Esophagus muscularis mucosa (tissue), 3 donors: ENCODE data around the gene LGI1.

Experiments used
- POLR2A ChIP-seq: fragments of 450-650 bp; IDR thresholded peaks from one replicate; pipeline ENCODE4 v1.6.1; 2017; ENCODE audit warnings: antibody characterized with exemption, moderate library complexity, mild to moderate bottlenecking, low read depth
- TF ChIP-seq, protein P1 (sequence below), 3 experiments: fragments of 200-600 bp in 2 of 3; fragments of 450-650 bp in 1 of 3; sonication (generic) in 2 of 3; IDR thresholded peaks; one replicate each; pipeline ENCODE4 v1.5.1; 2017 to 2019; ENCODE audit warnings: antibody characterized with exemption in 3 of 3, mild to moderate bottlenecking in 2 of 3, moderate library complexity in 1 of 3

DNA sequence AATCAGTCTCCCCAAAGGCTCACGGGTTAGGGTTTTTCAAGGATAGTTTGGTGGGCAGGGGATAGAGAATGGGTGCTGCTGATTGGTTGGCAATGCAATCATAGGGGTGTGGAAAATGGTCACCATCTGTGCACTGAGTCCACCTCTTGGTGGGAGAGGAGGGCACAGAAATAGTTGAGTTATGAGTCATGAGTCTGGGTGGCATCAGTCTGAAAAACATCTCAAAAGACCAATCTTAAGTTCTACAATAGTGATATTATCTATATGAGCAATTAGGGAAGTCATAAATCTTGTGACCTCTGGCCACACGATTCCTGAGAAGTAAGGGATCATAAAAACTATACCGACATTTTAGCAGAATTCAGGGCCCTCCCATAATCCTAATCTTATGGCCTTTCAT is 62.7 kb downstream of the LGI1 start:
- TF ChIP-seq, protein P1, sequence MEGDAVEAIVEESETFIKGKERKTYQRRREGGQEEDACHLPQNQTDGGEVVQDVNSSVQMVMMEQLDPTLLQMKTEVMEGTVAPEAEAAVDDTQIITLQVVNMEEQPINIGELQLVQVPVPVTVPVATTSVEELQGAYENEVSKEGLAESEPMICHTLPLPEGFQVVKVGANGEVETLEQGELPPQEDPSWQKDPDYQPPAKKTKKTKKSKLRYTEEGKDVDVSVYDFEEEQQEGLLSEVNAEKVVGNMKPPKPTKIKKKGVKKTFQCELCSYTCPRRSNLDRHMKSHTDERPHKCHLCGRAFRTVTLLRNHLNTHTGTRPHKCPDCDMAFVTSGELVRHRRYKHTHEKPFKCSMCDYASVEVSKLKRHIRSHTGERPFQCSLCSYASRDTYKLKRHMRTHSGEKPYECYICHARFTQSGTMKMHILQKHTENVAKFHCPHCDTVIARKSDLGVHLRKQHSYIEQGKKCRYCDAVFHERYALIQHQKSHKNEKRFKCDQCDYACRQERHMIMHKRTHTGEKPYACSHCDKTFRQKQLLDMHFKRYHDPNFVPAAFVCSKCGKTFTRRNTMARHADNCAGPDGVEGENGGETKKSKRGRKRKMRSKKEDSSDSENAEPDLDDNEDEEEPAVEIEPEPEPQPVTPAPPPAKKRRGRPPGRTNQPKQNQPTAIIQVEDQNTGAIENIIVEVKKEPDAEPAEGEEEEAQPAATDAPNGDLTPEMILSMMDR (IDR thresholded peaks at IDR 0.05) = no peak
- TF ChIP-seq POLR2A = no peak
